AG09309 (cell line): ENCODE measurements around the gene UST.

ENCODE experiments used
- DNase-seq: peaks from one replicate; pipeline ENCODE4 v3.0.0-alpha.2; 2010; ENCODE audit warnings: low read depth
- H3K4me3 ChIP-seq: 2 replicates; pipeline ENCODE4 v1.5.1; 2011; ENCODE audit warnings: mild to moderate bottlenecking, low read depth, low read length, moderate library complexity; ENCODE audit not compliant: control insufficient read depth
- TF ChIP-seq, protein P1 (sequence below): IDR thresholded peaks from 2 replicates; pipeline ENCODE4 v1.5.1; 2011; ENCODE audit warnings: mild to moderate bottlenecking, low read depth, low read length, inconsistent platforms; ENCODE audit not compliant: insufficient read depth, control insufficient read depth; ENCODE audit errors: missing control alignments

The UST gene

DNA sequence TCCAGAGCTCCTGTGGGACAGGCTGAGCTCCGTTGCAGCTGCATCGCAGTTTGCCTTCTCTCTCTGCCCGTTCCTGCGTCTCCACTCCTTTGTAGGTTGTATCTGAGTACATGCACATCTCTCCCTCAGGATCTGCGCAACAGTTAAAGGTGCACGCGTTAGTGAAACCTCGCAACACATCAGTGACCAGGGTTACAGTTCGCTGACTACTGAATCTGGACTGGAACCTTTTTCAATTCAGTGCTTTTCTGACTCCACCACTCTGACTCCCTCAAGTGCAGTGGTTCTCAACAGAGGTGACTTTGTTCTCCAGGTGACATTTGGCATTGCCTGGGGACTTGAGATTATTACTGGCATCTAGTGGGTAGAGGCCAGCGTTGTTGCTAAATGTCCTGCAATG, 44.0 kb downstream of the UST start:
- DNase-seq: no peak
- H3K4me3 ChIP-seq: no peak overlapping the region
- TF ChIP-seq, protein P1, sequence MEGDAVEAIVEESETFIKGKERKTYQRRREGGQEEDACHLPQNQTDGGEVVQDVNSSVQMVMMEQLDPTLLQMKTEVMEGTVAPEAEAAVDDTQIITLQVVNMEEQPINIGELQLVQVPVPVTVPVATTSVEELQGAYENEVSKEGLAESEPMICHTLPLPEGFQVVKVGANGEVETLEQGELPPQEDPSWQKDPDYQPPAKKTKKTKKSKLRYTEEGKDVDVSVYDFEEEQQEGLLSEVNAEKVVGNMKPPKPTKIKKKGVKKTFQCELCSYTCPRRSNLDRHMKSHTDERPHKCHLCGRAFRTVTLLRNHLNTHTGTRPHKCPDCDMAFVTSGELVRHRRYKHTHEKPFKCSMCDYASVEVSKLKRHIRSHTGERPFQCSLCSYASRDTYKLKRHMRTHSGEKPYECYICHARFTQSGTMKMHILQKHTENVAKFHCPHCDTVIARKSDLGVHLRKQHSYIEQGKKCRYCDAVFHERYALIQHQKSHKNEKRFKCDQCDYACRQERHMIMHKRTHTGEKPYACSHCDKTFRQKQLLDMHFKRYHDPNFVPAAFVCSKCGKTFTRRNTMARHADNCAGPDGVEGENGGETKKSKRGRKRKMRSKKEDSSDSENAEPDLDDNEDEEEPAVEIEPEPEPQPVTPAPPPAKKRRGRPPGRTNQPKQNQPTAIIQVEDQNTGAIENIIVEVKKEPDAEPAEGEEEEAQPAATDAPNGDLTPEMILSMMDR: no peak

DNA sequence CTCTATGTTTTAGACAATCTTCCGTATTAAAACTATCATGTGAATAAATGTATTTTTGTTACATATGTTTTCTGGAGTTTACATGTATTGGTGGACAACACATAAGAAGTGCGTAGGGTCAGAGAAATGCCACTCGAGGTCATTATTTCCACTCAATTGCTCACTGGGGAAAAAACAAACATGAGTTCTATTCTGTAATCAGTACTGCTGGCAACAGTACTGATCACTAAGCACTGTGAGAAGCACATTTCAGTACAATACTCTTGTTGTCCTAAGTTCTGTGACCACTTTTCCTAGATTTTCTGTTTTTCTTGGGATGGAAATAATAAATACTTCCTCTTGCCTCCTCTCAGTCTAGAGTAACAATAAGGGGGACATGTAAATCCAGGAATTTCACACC, 44.5 kb downstream of the UST start:
- no peak overlapping the region for H3K4me3 ChIP-seq
- TF ChIP-seq, protein P1: no peak
- DNase-seq: no peak

DNA sequence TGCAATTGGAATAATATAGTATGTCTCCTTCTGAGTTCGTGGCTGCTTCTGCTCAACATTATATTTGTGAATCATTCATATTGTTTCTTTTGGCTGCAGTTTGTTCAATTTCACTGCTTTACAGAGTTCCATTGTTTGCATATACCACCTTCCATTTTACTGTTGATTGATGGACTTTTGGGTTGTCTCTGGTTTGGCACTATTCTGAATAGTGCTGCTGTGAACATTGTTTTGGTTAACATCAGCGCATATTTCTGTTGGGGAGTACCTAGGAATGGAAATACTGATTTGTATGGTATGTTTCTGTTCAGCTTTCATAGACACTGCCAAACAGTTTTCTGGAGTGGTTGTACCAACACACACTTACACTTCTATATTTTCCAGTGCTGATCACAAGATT, 46.9 kb downstream of the UST start:
- TF ChIP-seq, protein P1: no peak
- no peak overlapping the region for H3K4me3 ChIP-seq
- DNase-seq: no peak

DNA sequence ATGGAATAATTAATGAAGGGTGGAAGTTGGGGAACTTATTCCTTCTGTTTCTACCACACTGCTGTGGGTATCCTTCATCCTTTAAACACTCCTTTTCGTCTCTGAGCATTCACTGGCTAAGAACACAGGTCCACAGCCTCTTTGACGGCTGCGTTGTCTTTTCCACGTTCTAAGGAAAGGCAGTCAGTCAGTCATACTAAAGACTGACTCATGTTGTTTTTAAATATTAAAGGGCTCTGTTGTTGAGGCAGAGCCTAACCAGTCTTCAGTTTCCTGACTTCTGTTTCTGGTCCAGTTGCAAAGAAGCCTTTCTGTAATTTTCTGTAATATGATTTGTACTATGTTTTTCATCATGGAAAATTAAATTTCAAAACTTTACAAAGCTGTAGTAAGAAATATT, 48.0 kb downstream of the UST start:
- no peak overlapping the region for H3K4me3 ChIP-seq
- TF ChIP-seq, protein P1: no peak

DNA sequence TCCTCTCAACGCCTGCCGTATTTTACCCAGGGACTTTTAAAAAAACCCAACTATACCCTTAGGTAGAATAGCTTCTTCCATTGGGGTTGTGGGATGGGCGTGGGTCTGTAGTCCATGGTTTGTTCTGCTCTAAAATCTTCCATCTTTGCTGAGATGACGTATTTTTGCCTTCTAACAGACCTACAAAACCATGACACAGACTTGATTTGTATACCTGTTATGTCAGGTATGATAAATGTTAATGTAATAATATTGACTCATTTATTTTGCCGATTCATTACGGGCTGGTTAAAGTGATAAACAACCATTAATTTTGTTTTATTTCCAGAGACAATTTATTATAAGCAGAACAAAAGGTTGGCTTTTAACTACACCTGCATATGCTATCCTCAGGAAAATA, 48.7 kb downstream of the UST start:
- DNase-seq: no peak
- no peak overlapping the region for H3K4me3 ChIP-seq
- TF ChIP-seq, protein P1: no peak

More for the DNA sequence above, 48.0 kb downstream of the UST start:
- DNase-seq: no peak

DNA sequence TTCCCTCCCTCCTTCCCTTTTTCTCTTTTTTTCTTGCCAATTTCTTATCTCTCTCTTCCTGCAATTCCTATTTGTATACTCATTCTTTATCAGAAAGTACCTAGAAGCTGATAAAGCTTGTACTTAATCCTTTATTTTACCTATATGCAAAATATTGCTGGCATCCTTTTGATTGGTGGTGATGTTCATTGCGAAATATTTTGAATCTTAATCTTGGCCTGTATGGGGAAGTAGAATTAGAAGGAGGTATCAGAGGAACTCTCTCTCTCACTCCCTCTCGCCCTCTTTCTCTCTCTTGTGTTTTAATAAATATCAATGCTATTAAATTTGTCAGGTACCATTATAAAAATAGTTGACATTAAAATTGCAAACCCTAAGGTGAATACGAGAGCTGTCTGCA, 52.8 kb downstream of the UST start:
- no peak for DNase-seq
- TF ChIP-seq, protein P1: no peak
- H3K4me3 ChIP-seq: no peak overlapping the region

DNA sequence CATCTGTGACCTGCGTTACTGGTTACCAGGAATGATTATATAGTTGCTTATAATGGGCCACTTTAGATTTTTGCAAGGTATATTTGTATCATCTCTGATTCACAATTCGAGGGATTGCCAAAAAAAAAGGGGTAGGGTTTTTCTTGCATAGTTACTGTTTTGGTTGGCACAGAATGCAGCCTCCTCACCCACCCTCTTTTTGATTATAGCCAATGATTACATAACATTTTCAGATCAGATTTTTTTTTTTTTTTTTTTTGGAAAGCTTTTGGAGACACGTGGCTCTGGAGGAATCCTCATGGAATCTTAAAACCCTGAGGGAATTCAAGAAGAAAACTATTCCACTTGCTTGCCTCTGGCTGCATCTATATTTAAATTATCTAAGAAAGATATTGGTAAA, 53.7 kb downstream of the UST start:
- peak; percentile 57 for DNase-seq
- TF ChIP-seq, protein P1: no peak

More for the DNA sequence above, 53.7 kb downstream of the UST start:
- H3K4me3 ChIP-seq: no peak overlapping the region
